LNCAP (cell line): ENCODE data around the gene SNX5.

Experiments used
- TF ChIP-seq, protein P1 (sequence below): fragments of 450-650 bp; IDR thresholded peaks from 2 replicates; pipeline ENCODE4 v1.5.1; 2017; ENCODE audit warnings: mild to moderate bottlenecking

Gene SNX5

DNA sequence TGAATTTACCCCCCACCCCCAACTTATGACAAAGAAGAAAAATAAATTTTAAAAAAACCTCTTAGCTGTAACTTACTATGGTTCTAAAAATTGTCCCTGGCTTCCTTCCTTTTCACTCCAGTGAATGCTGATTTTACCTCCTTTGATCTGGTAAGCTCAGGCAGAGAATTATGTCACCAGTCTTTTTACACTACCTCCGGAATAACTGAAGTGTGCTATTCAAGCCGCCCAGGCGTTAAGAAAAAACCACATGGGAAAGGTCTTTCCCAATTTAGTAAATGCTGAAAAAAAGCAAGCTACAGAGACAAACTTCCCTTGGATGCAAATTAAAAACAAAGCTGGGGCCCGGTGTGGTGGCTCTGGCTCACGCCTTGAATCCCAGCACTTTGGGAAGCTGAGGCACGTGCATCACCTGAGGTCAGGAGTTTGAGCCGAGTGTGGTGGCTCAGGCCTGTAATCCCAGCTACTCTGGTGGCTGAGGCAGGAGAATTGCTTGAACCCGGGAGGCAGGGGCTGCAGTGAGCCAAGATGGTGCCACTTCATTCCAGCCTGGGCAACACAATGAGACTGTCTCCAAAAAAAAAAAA is 12.4 kb downstream of the SNX5 start:
- TF ChIP-seq, protein P1, sequence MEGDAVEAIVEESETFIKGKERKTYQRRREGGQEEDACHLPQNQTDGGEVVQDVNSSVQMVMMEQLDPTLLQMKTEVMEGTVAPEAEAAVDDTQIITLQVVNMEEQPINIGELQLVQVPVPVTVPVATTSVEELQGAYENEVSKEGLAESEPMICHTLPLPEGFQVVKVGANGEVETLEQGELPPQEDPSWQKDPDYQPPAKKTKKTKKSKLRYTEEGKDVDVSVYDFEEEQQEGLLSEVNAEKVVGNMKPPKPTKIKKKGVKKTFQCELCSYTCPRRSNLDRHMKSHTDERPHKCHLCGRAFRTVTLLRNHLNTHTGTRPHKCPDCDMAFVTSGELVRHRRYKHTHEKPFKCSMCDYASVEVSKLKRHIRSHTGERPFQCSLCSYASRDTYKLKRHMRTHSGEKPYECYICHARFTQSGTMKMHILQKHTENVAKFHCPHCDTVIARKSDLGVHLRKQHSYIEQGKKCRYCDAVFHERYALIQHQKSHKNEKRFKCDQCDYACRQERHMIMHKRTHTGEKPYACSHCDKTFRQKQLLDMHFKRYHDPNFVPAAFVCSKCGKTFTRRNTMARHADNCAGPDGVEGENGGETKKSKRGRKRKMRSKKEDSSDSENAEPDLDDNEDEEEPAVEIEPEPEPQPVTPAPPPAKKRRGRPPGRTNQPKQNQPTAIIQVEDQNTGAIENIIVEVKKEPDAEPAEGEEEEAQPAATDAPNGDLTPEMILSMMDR, result no peak

DNA sequence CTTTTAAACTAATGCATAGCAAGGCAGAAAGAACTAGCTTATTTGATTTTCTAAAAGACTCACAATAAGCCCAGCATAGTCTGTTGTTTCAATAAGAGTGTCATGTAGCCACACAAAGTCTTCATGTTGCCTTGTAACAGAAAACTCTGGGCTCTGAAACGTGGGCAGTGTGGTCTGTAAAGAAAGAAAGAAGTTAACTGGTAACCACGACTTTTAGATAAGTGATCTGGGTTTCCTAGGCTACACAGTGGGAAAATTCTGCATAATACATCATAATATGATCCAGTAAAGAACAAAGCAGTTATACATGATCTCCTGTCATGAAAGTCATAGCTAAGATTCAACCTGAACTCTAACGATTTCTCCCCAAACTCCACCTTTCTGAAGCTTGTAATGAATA is 13.3 kb downstream of the SNX5 start:
- TF ChIP-seq, protein P1, result no peak

- TF ChIP-seq, protein P1, result no peak
Measured at GRCh38 chr20:17953935-17954334, 14.7 kb downstream of the SNX5 start.

- TF ChIP-seq, protein P1, result no peak
Measured at GRCh38 chr20:17952692-17953684, 15.6 kb downstream of the SNX5 start.

DNA sequence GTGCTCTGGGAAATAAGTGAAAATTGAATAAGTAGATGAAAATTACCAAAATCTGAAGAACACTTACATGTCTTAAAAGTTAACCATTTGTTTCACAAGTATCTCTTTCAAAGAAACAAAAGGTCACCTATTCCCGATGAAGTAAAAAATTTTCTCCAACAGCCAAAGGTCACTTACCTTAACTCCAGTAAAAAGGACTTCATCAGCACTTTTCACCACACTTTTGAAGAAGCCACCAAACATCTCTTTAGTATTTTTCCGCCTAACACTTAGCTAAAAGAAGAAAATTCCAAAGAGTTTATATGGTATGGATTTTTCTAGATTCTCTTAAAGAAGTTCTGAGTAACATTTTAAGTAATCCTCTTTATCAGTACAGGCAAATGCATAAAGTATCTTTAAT is 17.3 kb downstream of the SNX5 start:
- TF ChIP-seq, protein P1, result no peak

- TF ChIP-seq, protein P1, result no peak
Measured at GRCh38 chr20:17950670-17951069, 17.9 kb downstream of the SNX5 start.

DNA sequence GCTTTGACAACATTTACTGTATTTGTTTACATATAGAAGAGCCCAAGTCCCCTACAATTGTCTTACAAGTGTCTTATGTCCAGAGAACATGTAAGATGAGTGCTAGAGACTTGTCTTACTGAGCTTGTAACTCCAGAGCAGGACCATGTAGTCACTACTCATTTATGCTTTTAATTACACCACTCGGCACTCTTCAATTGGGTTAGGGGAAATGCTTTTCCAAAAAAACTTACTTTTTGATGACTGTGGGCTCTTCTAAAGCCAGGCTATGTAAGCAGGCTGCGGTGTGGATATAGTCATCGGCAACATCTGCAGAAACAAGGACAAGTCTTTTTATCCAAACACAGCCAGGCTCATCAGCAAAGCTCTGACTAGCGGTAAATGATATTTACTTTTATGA is 18.7 kb downstream of the SNX5 start:
- TF ChIP-seq, protein P1, result no peak
